Activated CD4-positive, CD25-positive, alpha-beta regulatory T cell treated with anti-CD3 and anti-CD28 coated beads, Interleukin-2, amount 50 U/mL, for 16 hours (primary cell): ENCODE measurements around the gene CCDC112.
"Not testable (repeated sequence)": the region's sequence is repeated elsewhere in the genome, so short reads cannot be mapped to it uniquely, and the experiment has no call there.

Experiments used
- DNase-seq: peaks from one replicate; pipeline ENCODE4 v3.0.0-alpha.2; 2020; ENCODE audit warnings: low read depth, low spot score

Gene CCDC112, protein sequence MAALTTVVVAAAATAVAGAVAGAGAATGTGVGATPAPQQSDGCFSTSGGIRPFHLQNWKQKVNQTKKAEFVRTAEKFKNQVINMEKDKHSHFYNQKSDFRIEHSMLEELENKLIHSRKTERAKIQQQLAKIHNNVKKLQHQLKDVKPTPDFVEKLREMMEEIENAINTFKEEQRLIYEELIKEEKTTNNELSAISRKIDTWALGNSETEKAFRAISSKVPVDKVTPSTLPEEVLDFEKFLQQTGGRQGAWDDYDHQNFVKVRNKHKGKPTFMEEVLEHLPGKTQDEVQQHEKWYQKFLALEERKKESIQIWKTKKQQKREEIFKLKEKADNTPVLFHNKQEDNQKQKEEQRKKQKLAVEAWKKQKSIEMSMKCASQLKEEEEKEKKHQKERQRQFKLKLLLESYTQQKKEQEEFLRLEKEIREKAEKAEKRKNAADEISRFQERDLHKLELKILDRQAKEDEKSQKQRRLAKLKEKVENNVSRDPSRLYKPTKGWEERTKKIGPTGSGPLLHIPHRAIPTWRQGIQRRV

DNA sequence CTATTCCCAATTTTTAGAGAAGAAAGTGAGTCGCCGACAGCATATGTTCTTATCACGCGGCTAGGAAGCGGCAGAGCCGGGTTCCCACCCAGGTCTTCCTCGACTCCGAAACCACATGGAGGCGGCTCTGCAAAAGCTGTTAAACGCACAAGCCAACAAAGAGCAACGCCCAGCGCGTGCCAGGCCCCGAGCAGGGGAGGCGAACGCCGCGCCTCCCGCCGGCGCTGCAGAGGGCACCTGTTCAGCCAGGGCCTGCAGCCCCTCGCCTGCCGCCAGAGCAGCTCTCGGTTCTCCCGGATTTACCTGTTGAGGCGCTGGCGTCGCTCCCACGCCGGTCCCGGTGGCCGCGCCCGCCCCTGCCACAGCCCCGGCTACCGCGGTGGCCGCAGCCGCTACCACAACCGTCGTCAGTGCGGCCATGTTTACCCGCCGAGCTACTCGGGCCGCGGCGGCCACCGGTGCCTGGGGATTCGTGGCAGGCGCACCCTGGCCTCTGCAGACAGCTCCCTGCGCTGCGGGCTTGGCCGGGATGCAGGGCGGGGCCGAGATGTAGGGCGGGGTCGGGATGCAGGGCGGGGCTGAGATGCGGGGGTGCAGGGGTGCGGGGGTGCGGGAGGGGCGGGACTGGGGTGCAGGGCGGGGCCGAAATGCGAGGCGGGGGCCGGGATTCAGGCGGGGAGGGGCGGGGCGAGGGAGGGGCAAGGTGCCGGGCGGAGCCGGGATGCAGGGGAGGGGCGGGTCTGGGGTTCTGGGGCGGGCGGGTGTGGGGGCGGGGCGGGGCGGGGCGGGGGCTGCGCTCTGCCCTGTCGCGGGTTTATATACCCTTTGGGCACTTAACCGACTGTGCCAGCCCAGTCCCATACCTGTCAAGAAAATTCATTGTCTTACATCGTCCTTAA lies at the start of gene CCDC112:
Gene CCDC112 (minus strand): TSS at position 531 of the 899 bp plus-strand sequence. CDS start 111 bp downstream, at position 420.
- DNase-seq = peak; percentile 28

DNA sequence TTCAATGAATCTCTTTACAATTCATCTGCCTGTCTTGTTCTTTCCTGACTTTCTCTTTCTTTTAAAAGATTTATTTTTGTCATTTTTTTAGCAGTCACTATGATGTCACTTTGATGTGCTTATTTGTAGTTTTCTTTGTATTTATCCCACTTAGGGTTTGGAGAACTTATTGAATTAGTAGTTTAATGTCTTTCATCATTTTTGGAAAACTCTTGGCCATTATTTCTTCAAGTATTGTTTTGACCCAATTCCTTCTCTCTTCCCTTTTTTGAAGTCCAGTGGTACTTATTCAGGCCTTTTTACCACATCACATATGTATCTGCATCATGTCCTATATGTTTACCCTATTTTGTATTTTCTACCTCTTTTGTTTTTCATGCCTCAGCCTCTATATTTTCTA lies 48.9 kb upstream of the CCDC112 start:
- DNase-seq = no peak

DNA sequence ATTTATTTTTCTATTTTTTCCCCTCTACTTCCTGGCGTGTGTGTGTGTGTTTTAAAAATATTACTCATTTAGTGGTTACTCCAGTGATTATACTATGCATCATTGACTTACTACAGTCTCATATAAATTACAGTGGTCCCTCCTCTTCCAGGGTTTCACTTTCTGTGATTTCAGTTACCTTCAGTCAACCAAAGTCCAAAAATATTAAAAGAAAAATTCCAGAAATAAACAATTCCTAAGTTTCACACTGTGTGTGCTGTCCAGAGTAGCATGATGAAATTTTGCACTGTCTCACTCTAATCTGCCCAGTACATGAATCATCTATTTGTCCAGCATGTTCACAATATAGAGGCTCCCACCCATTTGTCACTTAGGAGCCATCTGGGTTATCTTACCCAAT lies 47.4 kb upstream of the CCDC112 start:
- DNase-seq = no peak

DNA sequence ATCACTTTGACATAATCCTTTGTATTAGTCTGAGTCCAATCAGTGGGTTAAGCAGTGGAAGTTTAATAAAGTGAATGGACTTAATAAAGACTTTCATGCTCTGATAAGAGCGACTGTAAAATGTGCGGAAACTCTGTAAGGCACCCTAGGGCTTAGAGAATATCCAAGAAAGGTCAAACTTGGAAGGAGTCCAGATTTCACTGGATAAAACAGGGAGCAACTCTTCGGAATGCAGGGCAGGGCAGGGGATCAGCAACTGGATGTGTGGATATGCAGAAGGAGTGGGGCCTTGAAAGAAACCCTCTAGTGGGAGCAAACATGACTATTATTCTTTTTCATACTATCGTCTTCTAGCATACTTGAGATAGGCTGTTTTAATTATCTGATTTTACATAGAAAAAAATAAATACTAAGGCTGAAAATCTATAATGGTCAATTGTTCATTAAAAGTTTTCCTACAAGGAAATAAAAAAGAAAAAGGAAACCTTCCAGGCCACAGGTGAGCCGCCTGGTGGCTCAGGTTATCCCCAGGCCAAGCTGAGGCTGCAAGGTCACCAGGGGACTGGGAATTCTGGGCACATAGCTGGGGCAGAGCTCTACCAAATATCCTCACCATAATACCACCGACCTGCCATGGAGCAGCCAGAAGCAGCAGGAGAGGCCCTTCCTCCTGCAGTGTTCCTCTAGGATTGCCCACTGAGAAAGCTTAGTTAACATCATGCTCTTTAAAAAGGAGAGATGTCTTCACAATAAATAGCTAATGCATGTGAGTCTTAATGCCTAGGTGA lies 46.3 kb upstream of the CCDC112 start:
- DNase-seq = no peak

DNA sequence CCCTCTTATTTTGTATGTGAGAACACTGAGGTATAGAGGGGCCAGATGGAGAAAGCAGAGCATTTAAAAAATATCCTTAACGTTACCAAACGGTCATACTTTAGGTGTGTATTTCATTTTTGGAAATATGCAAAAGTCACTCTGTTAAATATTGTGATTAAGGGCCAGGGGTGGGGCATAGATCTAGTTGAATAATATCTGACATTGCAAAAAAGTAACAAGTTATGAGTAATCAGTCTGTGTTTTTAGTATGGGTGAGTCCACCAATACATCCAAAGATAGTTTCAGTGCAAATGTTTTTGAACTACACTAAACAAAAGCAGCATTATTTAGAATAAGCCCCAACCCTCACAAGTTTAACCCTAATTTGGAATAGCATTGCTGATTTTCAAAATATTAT lies 45.3 kb upstream of the CCDC112 start:
- DNase-seq = no peak

DNA sequence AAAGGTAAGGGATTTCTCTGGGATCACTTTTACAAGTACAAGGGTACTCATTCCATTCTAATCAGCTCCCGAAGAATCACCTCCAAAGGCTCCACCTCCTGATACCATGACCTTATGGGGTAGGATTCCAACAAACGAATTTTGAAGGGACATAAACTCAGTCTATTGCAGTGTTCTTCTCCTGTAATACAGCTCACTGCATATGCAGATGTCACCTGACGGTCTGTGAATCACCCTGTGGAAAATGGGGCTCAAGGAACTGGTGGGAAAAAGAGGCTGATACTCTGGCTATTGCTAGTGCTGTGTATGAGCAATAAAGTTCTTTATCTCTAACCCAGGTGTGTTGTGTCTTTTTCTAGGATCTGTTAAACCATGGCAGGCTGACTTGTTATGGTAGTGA lies 42.4 kb upstream of the CCDC112 start:
- DNase-seq = no peak

DNA sequence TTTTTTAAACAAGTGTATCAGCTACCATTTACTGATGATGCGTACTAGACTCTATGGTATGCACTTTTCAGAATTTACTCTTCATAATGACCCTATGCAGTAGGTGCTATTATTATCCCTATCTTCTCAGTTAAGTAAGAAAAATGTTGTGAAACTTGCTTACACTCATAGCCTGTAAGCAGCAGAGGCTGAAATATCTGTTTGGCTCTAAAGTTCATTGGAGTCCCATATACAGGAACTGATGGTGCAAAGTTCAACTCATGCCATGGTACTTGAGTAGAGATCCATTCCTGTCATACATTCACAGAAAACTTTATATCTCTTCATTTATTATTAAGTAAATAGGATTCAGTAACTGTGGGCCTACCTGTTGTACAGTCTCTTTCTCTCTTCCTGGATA lies 41.4 kb upstream of the CCDC112 start:
- DNase-seq = no peak

DNA sequence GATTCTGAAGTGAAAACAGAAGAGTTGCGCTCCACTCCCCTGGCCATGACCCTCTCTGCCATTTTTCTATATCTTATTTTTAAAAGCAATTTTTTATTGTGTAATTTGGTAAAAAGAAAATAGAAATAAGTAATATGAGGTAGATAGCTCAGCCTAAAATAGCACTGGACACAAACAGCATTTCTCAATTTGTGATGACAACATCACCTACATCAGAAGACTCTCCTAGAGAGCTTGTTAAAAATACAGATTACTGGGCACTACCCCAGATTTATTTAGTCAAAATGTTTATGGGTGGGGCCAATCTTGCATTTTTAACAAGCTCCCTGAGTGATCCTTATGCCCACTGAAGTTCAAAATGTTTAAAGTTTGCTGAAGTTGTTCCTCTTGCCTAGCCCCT lies 40.5 kb upstream of the CCDC112 start:
- DNase-seq = no peak

DNA sequence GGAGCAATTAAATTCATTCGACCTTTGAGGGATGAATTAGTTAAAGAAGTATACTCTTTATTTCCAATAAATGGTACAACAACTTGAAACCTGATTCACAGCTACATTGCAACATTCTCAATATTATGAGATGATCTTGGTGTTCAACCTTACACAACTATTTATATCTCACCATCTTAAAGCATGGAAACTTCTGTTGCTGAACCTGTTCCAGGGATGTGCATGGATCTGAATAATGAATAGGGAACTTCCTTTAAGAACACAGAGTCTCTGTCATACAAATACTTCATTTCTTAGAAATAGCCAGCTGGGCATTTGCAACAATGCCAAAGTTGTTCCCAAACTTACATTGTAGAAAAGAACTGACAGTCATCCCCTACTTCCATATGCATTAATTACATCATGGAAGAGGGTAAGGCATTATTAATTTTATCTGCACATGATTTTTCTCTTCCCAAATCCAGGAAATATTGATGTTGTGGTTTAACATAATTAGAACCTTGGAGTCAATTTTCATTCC lies 39.8 kb upstream of the CCDC112 start:
- DNase-seq = no peak

DNA sequence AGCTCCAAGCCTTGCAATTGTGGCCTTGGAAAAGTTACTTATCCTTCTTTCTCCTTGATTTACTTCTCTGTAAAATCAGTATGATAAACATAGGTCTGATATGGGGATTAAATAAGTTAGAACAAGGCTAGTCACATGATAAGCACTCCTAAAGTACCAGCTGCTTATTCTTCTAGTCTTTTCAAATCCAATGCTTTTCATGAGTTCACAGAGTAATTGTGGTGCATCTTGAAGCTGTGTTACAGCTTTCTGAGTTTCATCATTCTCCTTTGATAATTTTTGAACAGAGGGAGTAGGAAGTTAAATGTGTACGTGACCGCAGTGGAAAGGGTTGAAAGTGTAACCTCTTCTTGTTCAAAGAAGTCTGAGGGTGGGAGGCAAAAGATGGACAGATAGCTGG lies 38.8 kb upstream of the CCDC112 start:
- DNase-seq = no peak

DNA sequence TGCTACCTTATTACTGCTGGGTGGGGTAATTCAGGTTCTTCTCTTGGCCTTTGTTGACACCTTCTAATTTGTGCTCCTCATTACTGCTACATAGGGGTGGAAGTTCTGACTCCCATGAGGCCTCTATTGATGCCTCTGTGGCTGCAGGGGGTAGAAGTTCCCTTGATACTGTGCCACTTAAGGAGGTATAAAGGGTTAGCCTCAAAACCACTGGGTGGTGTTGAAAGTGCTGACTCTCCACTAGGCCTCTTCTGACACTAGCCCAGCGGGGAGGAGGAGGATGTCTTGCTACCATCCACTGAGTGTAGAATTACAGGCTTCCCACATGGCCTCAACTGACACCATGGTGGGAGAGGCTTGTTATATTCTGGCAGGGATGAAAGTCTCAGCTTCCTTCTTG lies 36.7 kb upstream of the CCDC112 start:
- no peak for DNase-seq

DNA sequence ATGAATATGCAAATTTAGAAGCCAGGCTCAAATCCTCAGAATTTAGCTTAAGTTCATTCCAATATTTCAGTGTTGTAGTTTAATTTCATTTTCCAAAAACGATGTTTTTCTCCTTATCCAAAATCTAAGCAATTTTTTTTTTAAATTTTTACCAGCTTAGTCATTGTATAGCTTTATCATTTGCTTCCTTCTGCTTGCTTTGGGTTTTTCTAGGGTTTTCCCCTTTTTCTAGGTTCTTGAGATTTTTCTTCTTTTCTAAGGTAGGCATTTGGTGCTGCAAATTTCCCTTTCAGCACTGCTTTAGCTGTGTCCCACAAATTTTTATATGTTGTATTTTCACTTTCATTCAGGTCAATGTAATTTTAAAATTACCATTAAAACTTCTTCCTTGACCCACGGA lies 34.4 kb upstream of the CCDC112 start:
- no peak for DNase-seq

DNA sequence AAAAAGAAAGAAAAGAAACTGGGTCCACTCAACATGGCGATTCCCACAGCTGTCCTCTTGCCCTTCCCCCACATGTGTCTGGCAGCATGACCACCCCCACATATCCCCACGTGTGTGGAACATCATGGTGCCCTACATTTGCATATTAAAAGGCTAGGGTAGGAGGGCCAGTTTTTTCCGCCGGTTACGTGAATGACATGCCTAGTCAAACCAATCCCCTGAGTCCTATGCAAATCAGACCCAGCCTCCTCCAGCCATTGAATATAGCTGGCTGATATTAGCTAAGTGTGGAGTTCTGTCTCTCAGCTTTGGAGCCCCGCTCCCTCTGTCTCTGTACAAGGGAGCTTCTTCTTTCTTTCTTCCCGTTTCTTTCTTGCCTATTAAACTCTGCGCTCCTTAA lies 33.0 kb upstream of the CCDC112 start:
- DNase-seq = no peak

DNA sequence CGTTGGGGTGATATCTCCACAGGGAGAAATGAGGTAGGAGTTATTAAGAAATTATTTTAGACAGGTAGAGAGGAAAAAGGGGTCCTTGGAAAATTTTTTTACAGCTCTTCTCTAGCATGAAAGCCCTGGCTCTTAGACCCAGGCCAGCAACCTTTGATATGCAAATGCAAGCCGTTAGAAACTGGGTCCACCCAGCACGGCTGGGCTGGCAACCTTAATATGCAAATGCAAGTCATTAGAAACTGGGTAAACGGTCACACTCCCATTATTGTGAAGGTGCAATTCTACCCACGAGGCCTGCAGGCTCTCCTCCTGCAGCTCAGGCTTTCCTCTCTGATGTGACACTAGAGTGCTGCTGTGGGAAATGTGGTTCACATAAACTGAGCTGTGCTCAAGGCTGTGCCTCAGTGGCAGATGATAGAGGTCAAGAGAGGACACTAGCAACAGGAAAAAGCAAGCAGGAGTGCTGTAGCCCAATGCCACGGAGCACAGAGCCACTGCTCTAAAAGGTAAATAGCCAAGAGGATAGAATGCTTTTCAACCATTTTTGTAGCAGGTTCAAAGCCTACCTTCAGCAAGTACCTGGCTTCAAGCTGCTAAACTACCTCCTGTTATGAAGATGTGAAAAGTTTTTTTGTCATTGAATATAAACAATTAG lies 32.3 kb upstream of the CCDC112 start:
- not testable (repeated sequence) for DNase-seq

DNA sequence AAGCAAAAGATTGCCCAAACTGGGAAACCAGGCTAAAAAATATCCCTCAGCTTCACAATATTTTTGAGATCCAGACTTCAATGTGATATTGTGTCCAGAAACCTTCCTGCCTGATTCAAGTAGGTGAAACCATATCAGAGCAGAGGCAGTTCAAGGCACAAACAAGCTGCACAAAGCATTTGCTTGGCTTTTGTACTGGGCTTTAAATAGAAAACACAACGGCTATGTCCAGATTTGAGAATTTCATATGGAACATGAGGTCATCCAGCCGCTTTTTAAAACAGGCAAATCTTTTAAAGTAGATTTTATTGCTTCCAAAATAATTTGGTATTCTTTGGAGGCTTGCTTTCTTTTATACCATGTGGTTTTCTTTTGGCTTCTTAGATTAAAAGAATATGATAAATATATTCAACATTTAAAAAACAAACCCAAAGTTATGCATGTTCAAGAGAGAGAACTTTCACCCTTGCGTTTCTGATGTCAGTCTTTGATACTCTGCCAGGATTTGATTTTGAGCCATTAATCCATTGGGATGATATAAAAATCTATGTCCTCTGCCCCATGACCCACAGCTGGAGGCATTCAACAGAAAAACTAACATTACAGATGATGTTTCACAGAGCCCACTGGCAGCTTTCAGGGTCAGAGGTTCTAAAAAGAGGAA lies 29.0 kb upstream of the CCDC112 start:
- DNase-seq = no peak

DNA sequence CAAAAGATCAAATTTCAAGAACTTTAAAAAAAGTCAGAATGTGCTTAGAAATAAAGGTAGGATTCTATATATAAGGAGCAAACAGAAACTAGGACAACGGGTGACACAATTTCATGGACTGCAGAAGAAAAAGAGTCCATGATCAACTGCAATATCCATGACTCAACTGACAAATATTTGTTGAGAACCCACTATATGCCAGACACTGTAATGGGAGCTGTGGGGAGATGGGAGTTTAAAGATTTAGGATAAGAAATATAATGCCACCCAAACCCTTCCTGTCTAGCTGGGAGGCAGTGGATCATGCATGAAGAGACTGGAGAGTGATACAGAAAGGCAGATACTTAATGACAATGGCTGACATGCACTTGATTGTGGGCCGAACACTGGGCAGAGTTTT lies 27.6 kb upstream of the CCDC112 start:
- DNase-seq = no peak

DNA sequence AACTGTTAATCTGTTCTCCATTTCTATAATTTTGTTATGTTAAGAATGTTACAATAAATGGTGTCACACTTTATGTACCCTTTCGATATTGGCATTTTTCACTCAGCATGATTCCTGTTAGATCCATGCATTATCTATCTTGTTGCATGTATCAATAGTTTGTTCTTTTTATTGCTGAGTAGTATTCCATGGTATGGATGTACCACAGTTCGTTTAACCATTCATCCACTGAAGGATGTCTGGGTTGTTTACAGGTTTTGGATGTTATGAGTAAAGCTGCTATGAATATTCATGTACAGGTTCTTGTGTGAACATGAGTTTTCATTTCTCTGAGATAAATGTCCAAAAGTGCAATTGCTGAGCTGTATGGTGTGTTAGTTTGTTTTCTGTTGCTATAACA lies 26.3 kb upstream of the CCDC112 start:
- DNase-seq = no peak

DNA sequence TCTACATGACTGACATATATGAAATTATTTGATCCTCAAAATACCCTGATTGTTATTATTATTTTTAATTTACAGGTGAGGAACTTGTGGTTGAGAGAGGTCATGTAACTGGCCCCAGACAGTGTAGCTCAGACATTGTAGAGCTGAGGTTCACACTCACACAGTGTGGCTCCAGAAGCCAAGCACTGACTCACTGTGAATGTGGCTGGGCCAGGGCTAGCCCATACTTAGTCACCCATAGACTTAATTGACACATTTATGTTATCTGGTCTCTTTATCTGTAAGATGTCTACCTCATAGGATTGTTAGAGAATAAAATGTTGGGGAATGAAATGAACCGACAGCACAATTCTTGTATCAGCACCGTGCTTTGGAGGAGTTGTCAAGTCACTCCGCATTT lies 24.9 kb upstream of the CCDC112 start:
- no peak for DNase-seq

DNA sequence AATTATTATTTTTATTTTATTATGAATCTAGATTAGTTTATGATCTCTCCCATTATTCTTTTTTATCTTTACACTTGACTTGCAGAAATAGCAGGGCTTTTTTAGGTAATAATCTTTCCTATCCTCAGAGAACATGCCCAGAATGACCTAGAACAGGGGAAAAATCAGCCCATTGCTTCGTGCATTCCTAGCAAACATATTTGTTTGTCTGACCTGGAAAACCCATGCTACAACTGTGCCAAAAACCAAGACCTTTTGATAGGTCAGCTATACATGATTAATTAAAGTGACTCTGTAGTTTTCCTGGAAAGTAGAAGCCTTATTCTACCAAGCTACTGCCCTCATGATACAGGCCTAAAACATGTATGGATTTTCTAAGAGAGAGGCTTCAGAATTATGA lies 24.1 kb upstream of the CCDC112 start:
- DNase-seq = no peak

DNA sequence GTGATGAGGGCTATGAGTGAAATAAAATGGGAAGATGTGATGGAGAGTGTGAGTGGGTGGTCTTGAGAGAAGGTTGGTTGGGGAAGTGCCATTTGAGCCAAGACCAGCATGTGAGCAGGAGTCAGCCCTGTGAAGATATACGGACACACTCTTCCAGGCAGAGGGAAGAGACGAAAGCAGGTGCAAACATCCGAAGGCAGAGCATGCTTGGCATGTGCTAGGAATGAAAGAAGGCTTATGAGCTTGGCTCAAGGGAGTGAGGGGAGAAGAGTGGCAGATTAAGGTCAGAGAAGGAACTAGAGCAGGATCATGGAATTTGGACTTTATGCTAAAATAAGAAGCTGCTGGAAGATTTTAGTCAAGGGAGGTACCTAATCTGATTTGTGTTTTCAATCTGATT lies 23.6 kb upstream of the CCDC112 start:
- DNase-seq = no peak
